Measurements from ENCODE around the gene ZNF687. TPM values are rescaled to one million over a fixed set of nuclear protein-coding genes. Genes with fewer than 3 reads are reported as not detected.
"Not testable (repeated sequence)": the region's sequence is repeated elsewhere in the genome, so short reads cannot be mapped to it uniquely, and the experiment has no call there.

The ZNF687 gene
- total RNA-seq, 2 experiments from 2014 or later = 35.5 to 37.0 TPM

DNA sequence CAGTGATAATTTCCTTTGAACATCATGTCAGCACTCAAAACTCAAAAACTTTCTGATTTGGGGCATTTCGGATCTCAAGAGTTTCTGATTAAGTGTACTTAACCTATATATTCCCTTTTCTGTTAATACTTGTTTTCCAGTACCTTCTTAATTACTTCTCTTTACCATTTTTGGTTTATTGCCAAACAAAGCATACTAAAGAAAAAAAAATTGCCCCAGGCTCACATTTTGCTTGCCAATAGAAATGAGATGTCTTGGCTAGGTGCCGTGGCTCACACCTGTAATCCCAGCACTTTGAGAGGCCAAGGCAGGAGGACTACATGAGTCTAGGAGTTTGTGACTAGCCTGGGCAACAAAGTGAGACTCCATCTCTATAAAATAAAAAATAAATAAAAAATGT, 22.7 kb upstream of the ZNF687 start:
- H3K27me3 Mint-ChIP-seq = no peaks in the 10 kb centered on the region

DNA sequence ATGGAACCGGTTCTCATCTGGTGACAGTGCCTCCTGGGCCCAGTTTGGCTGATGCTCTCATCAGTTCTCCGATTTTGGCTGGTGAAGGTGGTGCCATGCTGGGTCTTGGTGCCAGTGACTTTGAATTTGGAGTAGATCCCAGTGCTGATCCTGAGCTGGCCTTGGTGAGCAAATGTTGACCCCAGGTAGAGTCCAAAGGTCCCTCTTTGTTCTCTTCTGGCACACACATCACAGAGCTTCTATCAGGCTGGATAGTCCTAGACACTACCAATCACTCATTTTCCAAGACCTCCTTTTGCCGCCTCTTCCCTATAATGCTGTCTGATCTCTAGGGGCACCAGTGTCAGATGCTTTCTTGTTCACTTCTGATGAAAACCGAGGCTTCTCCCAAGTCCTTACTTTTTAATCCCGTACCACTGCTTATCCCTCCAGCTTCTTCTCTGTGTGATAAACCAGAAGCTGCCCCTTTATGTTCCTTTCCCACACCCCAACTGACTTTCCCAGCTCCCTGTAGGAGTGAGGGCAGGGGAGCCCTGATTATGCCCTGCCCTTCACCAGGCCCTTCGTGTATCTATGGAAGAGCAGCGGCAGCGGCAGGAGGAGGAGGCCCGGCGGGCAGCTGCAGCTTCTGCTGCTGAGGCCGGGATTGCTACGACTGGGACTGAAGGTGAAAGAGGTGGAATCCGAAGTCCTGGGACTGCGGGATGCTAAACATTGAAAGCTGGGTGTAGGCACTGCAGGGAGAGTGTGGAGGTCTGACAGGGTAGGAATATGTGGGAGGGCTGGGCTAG, 16.5 kb upstream of the ZNF687 start:
- Mint-ChIP-seq H3K4me1 (peaks cover 5% of the 10 kb centered on the region), H3K27me3 (no peaks in the 10 kb centered on the region), H3K36me3 (peaks cover 25% of the 10 kb centered on the region), H3K4me3 (no peak overlapping the region), H3K9me3 (no peaks in the 10 kb centered on the region), H3K27ac (no peak overlapping the region)
- ATAC-seq (ENCODE audit: low read depth) (no peak), DNase-seq (no peak)
- POLR2A ChIA-PET = interaction anchor here (0.5 to 1.6 kb wide), 2 partner anchors 10 to 11 kb away, joined by 4 to 5 read pairs; partner anchors contain the start of gene PSMD4

More for the DNA sequence above, 22.7 kb upstream of the ZNF687 start:
- POLR2A ChIA-PET = no interaction called here
- no peak overlapping the region for H3K27ac Mint-ChIP-seq
- ATAC-seq (ENCODE audit: low read depth) (no peak), DNase-seq (no peak)
- peaks cover 12% of the 10 kb centered on the region for H3K36me3 Mint-ChIP-seq
- H3K4me1 Mint-ChIP-seq = peaks cover 17% of the 10 kb centered on the region
- no peak overlapping the region for H3K4me3 Mint-ChIP-seq
- H3K9me3 Mint-ChIP-seq = no peaks in the 10 kb centered on the region

DNA sequence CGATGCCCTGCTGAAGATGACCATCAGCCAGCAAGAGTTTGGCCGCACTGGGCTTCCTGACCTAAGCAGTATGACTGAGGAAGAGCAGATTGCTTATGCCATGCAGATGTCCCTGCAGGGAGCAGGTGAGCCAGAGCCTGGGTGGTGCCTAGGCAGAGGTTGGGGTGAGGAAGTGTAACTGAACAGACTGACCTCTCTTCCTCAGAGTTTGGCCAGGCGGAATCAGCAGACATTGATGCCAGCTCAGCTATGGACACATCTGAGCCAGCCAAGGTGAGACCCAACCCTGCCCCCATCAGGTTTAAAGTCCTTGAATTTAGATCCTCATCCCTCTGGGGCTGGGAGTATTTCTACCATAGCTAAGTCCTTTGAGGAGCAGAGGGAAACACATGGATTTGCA, 15.8 kb upstream of the ZNF687 start:
- Mint-ChIP-seq H3K9me3 (no peaks in the 10 kb centered on the region), H3K4me3 (no peak overlapping the region), H3K27ac (no peak overlapping the region), H3K27me3 (no peaks in the 10 kb centered on the region), H3K4me1 (peaks cover 5% of the 10 kb centered on the region), H3K36me3 (peaks cover 25% of the 10 kb centered on the region)
- POLR2A ChIA-PET = interaction anchor here (0.5 to 1.6 kb wide), 4 partner anchors 10 to 30 kb away, joined by 4 to 5 read pairs (median 5); partner anchors contain the start of gene PSMD4
- ATAC-seq (ENCODE audit: low read depth) (no peak), DNase-seq (no peak)

DNA sequence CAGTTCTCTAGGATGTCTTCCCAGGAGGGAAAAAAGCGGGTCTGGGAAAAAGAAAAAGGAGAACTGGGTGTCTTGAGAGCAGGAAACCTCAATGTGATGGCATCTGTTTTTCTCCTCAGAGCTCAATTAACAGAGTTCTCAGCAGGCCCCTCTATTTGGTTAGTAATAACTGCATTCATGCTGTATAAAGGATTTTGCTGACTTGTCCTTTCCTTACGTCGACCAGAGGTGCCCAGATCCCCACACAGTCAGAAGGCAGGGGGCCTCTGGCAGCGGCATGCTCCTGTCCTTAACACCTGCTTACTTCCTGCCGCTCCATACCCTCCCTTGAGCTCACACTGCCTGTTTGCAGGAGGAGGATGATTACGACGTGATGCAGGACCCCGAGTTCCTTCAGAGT, 15.3 kb upstream of the ZNF687 start:
- Mint-ChIP-seq H3K4me1 (peaks cover 5% of the 10 kb centered on the region), H3K36me3 (peaks cover 29% of the 10 kb centered on the region), H3K27ac (peak overlapping the region; percentile 6), H3K27me3 (no peaks in the 10 kb centered on the region), H3K4me3 (no peak overlapping the region), H3K9me3 (no peaks in the 10 kb centered on the region)
- DNase-seq (no peak), ATAC-seq (ENCODE audit: low read depth) (no peak)
- POLR2A ChIA-PET = interaction anchor here (1.0 to 1.1 kb wide), 2 partner anchors 14 to 30 kb away, joined by 5 read pairs; no protein-coding TSS in a partner anchor

DNA sequence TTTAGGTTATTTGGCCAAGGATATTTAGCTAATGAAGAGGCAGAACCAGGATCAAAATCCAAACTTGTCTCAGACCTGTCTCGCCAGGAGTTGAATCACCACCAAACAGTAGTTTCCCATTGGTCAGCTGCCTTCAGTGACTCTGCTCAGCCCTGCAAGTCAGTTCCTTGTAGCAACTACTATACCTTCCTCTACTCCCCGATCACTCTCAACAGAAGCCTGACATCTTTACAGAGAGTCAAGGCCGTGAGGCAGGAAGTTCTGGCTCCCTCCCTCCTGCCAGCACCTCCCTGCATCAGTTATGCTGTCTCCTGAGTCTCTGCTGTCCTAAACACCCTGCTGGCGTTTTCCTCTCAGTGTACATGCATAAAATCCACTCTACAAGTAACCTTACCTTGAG, 14.3 kb upstream of the ZNF687 start:
- POLR2A ChIA-PET = no interaction called here
- H3K27ac Mint-ChIP-seq = peak overlapping the region; percentile 64

DNA sequence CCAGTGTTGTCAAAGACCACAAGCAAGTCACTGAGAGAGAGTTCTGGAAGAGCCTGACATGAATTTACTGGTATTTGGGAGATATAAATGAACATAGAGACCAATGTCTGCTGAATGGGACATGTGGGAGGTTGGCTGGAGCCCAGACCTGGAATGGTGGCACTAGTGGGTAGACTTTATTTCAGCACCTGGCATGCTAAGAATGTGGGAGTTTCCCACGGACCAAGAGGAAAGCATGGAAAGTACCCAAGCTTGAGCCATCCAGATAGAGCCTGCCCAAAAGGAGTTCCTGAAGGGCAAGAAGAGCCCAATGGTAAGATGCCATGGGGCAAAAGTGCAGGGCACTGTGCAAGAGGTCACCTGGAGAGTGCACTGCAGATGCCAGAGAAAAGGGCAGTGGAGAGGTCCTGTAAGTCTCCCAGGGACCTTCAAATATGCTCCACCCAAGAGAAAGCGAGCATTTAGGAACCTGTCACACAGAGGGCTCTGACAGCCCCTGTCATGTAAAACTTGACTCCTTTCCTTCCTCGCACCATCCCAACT, 8.1 kb upstream of the ZNF687 start:
- POLR2A ChIA-PET = interaction anchor here (0.7 kb wide), 1 partner anchor 448 kb away, joined by 3 read pairs; no protein-coding TSS in a partner anchor
- no peaks in the 10 kb centered on the region for H3K27me3 Mint-ChIP-seq
- H3K4me3 Mint-ChIP-seq = no peak overlapping the region
- H3K4me1 Mint-ChIP-seq = peaks cover 8% of the 10 kb centered on the region
- ATAC-seq (ENCODE audit: low read depth) = no peak
- H3K27ac Mint-ChIP-seq = no peak overlapping the region
- H3K36me3 Mint-ChIP-seq = peaks cover 12% of the 10 kb centered on the region
- DNase-seq = no peak
- H3K9me3 Mint-ChIP-seq = no peaks in the 10 kb centered on the region

More for the DNA sequence above, 14.3 kb upstream of the ZNF687 start:
- H3K27me3 Mint-ChIP-seq = no peaks in the 10 kb centered on the region
- H3K9me3 Mint-ChIP-seq = no peaks in the 10 kb centered on the region
- H3K4me1 Mint-ChIP-seq = peaks cover 5% of the 10 kb centered on the region
- DNase-seq = no peak
- ATAC-seq (ENCODE audit: low read depth) = no peak
- peaks cover 29% of the 10 kb centered on the region for H3K36me3 Mint-ChIP-seq
- no peak overlapping the region for H3K4me3 Mint-ChIP-seq

DNA sequence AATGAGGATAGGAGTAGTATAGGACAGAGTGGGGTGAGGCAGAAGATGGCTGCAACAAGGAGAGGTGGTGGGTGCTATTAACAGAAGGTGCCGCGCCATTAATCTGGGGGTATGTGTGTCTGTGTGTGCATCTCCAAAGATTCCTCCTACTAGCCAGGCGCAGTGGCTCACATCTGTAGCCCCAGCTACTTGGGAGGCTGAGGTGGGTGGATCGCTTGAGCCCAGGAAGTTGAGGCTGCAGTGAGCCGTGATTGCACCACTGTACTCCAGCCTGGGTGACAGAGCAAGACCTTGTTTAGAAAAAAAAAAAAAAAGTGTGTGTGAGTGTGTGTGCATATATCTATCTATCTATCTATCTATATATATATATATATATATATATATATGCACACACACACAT, 6.8 kb upstream of the ZNF687 start:
- H3K27me3 Mint-ChIP-seq; H3K9me3 Mint-ChIP-seq; H3K4me3 Mint-ChIP-seq; H3K4me1 Mint-ChIP-seq; ATAC-seq (ENCODE audit: low read depth); H3K27ac Mint-ChIP-seq; DNase-seq: not testable (repeated sequence)
- peaks cover 12% of the 10 kb centered on the region for H3K36me3 Mint-ChIP-seq
- POLR2A ChIA-PET = interaction anchor here (0.8 kb wide), 1 partner anchor 9 kb away, joined by 4 read pairs; no protein-coding TSS in a partner anchor

DNA sequence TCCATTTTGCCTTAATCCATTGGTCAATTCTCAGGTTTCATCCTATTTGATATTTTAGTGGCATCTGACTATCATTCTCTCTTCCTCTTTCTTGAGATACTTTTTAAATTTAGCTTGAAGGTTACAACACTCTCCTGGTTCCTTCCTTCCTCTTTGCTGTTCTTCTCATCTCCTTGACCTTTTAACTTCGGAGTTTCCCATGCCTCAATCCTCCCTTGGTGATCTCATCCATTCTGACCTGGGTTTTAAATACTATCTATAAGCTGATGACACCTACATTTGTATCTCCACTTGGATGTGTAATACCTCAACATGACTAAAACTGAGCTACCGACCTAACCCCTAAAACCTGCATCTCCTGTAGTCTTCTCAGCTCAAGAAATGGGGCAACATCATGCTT, 4.8 kb upstream of the ZNF687 start:
- Mint-ChIP-seq H3K27ac (no peak overlapping the region), H3K4me1 (peaks cover 8% of the 10 kb centered on the region), H3K36me3 (peaks cover 8% of the 10 kb centered on the region), H3K4me3 (no peak overlapping the region), H3K9me3 (no peaks in the 10 kb centered on the region), H3K27me3 (no peaks in the 10 kb centered on the region)
- POLR2A ChIA-PET = no interaction called here
- ATAC-seq (ENCODE audit: low read depth) (no peak), DNase-seq (no peak)

DNA sequence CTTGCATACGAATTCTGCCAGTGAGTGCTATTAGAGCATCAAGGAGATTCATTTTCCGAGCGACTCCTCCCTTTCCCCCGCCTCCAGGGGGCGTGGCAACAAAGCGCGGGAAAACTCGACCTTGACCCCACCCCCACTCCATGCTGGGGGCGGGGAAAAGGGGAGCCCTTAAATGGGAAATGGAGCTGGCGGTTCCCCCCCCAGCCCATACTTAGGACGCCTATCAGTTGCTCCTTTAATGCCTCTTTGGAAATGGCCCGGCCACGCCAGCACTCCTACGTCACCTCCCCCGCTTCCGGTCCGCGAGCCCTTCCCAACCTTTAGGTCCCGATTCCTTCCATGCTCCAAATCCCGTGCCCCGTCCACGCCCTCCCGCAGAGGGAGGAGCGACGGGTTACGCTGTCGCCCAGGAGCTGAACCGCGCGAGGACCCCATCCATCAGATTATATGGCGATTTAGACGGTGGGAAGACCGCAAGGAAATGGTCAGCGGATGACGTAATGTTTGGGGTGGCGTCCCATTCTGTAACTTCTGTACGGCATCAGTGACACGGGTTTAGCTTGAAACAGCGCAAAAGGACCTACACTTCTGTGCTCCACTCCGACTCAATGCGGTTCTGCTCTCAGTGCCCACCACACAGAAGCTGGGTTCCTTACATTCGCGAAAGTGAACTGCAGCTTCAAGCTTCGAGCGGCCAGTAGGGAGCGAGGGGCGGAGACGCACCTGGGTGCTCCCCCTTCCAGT, 702 bp upstream of the ZNF687 start:
- Mint-ChIP-seq H3K27me3 (no peaks in the 10 kb centered on the region), H3K9me3 (no peaks in the 10 kb centered on the region), H3K27ac (peak overlapping the region; percentile 98), H3K4me1 (peaks cover 23% of the 10 kb centered on the region), H3K4me3 (peak overlapping the region; percentile 99), H3K36me3 (no peaks in the 10 kb centered on the region)
- peak; percentile 99 for DNase-seq
- peak; percentile 24 for ATAC-seq (ENCODE audit: low read depth)
- POLR2A ChIA-PET = interaction anchor here (0.6 to 2.5 kb wide), 22 partner anchors 11 to 918 kb away, joined by 3 to 22 read pairs (median 4); partner anchors contain the start of genes PI4KB, PIP5K1A, POGZ and PSMB4

DNA sequence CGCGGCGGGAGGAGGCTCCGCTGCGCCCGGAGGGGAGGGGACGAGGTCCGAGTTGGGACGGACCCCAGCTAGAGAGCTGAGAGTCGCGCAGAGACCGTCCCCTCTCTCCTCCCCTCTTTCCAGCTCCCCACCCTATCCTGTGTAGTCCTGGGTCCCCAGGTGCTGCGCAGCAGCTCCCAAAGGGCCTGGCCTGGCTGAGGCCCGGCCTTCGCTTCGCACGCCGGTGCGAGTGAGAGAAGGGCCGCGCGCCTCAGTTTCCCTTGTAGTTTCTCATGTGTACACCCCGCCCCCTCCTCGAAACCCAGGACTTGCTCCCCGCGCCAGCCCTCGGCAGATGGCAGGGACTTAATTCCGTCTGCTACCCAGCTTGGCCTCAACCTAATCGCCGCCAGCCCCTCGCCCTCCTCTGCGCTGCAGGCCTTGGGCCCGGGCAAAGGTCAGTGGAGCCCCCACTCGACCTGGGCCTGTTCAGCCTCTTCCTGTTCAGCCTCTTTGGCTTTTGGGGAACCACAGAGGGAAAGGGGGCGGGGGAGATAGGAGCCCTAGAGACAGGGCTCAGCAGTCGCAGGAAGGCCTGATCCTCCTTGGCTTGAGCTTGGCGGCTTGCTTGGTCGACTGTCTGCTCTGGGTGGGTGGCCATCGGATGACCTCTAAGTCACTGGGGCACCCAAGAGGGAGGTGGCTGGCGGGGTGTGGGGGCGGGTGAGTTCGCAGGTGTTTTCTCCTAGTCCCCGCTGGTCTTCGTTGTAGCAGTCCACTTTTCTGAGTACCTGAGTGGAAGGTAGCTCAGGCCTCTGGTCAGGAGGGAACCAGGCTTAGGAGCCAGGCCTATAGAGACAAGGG, 1.0 kb downstream of the ZNF687 start:
- DNase-seq (peak; percentile 47), ATAC-seq (ENCODE audit: low read depth) (no peak)
- POLR2A ChIA-PET = interaction anchor here (0.9 to 3.5 kb wide), 6 partner anchors 11 to 116 kb away, joined by 3 to 22 read pairs (median 4); partner anchors contain the start of genes PSMB4, PSMD4, RFX5 and VPS72
- peak overlapping the region; percentile 98 for H3K27ac Mint-ChIP-seq
- H3K36me3 Mint-ChIP-seq = peaks cover 2% of the 10 kb centered on the region
- no peaks in the 10 kb centered on the region for H3K27me3 Mint-ChIP-seq
- peak overlapping the region; percentile 99 for H3K4me3 Mint-ChIP-seq
- no peaks in the 10 kb centered on the region for H3K9me3 Mint-ChIP-seq
- peaks cover 17% of the 10 kb centered on the region for H3K4me1 Mint-ChIP-seq

DNA sequence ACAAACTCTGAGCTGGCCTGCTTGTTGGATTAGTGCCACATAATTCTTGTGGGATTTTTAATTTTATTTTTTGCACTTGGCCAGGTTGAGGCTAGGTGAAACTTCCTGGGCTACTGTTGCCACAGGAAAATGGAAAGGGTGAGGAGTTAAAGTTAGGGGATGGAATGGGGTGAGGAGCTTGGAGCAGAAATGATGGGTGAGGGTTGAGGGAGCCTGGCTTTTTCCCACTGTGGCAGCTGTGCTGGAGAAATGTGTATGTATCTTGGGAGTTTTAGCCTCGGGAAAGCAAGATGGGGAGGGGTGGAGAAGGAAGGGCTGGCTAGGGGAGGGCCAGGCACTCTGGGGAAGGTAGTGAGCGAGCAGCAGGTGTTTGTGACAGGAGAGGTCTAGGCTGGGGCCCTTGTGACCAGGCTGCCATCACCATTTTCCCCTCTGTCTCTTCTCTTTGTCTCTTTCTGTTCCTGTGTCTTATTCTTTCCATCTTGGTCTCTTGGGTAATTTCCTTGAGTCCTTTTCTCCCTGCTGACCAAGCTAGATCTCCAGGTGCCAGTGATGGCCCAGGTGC, 2.0 kb downstream of the ZNF687 start:
- peak overlapping the region; percentile 98 for H3K27ac Mint-ChIP-seq
- H3K36me3 Mint-ChIP-seq = peaks cover 4% of the 10 kb centered on the region
- peak overlapping the region; percentile 99 for H3K4me3 Mint-ChIP-seq
- H3K27me3 Mint-ChIP-seq = no peaks in the 10 kb centered on the region
- DNase-seq = no peak
- POLR2A ChIA-PET = interaction anchor here (0.9 to 3.5 kb wide), 4 partner anchors 10 to 94 kb away, joined by 4 to 22 read pairs (median 5); partner anchors contain the start of genes PI4KB, PSMD4 and VPS72
- H3K4me1 Mint-ChIP-seq = peaks cover 15% of the 10 kb centered on the region
- H3K9me3 Mint-ChIP-seq = no peaks in the 10 kb centered on the region
- ATAC-seq (ENCODE audit: low read depth) = no peak

DNA sequence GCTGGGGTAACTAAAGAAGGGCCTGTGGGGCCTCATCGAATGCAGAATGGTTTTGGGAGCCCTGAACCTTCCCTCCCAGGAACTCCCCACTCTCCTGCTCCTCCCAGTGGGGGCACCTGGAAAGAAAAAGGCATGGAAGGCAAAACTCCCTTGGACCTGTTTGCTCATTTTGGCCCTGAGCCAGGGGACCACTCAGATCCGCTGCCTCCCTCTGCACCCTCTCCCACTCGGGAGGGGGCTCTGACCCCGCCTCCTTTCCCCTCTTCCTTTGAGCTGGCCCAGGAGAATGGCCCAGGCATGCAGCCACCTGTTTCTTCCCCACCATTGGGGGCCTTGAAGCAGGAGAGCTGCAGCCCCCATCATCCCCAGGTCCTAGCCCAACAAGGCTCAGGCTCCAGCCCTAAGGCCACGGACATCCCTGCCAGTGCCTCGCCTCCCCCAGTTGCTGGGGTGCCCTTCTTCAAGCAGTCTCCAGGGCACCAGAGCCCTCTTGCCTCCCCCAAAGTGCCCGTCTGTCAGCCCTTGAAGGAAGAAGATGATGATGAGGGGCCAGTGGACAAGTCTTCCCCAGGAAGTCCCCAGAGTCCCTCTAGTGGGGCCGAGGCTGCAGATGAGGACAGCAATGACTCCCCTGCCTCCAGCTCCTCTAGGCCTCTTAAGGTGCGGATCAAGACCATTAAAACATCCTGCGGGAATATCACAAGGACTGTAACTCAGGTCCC, 4.7 kb downstream of the ZNF687 start:
- H3K4me1 Mint-ChIP-seq = peaks cover 18% of the 10 kb centered on the region
- no peaks in the 10 kb centered on the region for H3K27me3 Mint-ChIP-seq
- POLR2A ChIA-PET = no interaction called here
- no peak for ATAC-seq (ENCODE audit: low read depth)
- H3K9me3 Mint-ChIP-seq = no peaks in the 10 kb centered on the region
- peaks cover 4% of the 10 kb centered on the region for H3K36me3 Mint-ChIP-seq
- no peak overlapping the region for H3K4me3 Mint-ChIP-seq
- DNase-seq = no peak
- no peak overlapping the region for H3K27ac Mint-ChIP-seq
